GM23338 (cell line): Measurements from ENCODE around the gene STX5.

Experiments used
- CREB1 ChIP-seq: fragments of 250-450 bp; sonication (Bioruptor Pico); IDR thresholded peaks from 2 replicates; pipeline ENCODE4 v1.5.0; 2020; ENCODE audit warnings: low read depth, mild to moderate bottlenecking, moderate library complexity
- CTCF ChIP-seq, 2 experiments: fragments of 200-600 bp in 1 of 2; sonication (generic) in 1 of 2; conservative IDR thresholded peaks; 2 replicates each; pipeline versions ENCODE4 v1.5.1 to v1.6.1; 2016 to 2017; ENCODE audit warnings: antibody characterized with exemption in 2 of 2, low read depth in 2 of 2, mild to moderate bottlenecking in 2 of 2, moderate library complexity in 1 of 2
- EZH2 ChIP-seq: fragments of 200-600 bp; sonication (generic); IDR thresholded peaks from one replicate; pipeline ENCODE4 v1.8.0; 2017; ENCODE audit warnings: antibody characterized with exemption, mild to moderate bottlenecking, low read depth; ENCODE audit not compliant: unreplicated experiment
- EZH2phosphoT487 ChIP-seq: fragments of 200-600 bp; sonication (generic); IDR thresholded peaks from one replicate; pipeline ENCODE4 v1.8.1; 2018; ENCODE audit warnings: antibody characterized with exemption; ENCODE audit not compliant: unreplicated experiment
- NANOG ChIP-seq: IDR thresholded peaks from 2 replicates; pipeline ENCODE4 v1.6.1; 2016; ENCODE audit warnings: antibody characterized with exemption, borderline replicate concordance
- POLR2AphosphoS5 ChIP-seq: IDR thresholded peaks from 2 replicates; pipeline ENCODE4 v1.6.1; 2016; ENCODE audit warnings: antibody characterized with exemption, low read depth
- STAT1 ChIP-seq: IDR thresholded peaks from one replicate; pipeline ENCODE4 v1.6.1; 2016; ENCODE audit warnings: antibody characterized with exemption; ENCODE audit not compliant: unreplicated experiment
- ZNF114 ChIP-seq: fragments of 250-450 bp; sonication (Bioruptor Pico); IDR thresholded peaks from 2 replicates; pipeline ENCODE4 v1.5.0; 2020; ENCODE audit warnings: mild to moderate bottlenecking, moderate library complexity
- TF ChIP-seq, protein P1 (sequence below): IDR thresholded peaks from one replicate; pipeline ENCODE4 v1.6.1; 2018; ENCODE audit warnings: antibody characterized with exemption; ENCODE audit not compliant: unreplicated experiment
- TF ChIP-seq, protein P2 (sequence below): fragments of 250-450 bp; sonication (Bioruptor Pico); IDR thresholded peaks from 2 replicates; pipeline ENCODE4 v1.5.0; 2020; ENCODE audit warnings: mild to moderate bottlenecking, moderate library complexity

DNA sequence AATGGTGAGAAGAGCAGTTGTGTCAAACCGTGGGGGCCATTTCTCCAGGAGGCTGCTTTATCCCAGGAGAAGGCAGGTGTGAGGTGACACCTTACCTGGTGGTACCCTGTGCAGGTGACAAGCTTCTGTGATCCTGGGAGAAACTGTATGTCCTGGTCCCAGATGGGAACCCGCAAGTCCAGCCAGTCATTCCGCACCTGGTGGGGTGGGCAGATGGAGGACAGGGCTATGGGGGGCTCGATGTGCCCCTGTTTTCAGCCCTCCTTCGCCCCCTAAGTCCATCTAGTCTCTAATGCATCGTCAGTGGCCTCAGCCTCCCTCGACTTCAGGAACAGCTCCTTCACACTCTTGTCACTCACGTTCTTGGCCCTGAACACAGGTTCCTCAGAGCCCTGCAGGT, 3.5 kb upstream of the STX5 start:
- TF ChIP-seq CTCF (conservative IDR thresholded peaks at IDR 0.05; ENCODE audit: low read depth in 2 of 2) = no peak
- no peak for TF ChIP-seq STAT1
- no peak for TF ChIP-seq EZH2
- TF ChIP-seq, protein P1, sequence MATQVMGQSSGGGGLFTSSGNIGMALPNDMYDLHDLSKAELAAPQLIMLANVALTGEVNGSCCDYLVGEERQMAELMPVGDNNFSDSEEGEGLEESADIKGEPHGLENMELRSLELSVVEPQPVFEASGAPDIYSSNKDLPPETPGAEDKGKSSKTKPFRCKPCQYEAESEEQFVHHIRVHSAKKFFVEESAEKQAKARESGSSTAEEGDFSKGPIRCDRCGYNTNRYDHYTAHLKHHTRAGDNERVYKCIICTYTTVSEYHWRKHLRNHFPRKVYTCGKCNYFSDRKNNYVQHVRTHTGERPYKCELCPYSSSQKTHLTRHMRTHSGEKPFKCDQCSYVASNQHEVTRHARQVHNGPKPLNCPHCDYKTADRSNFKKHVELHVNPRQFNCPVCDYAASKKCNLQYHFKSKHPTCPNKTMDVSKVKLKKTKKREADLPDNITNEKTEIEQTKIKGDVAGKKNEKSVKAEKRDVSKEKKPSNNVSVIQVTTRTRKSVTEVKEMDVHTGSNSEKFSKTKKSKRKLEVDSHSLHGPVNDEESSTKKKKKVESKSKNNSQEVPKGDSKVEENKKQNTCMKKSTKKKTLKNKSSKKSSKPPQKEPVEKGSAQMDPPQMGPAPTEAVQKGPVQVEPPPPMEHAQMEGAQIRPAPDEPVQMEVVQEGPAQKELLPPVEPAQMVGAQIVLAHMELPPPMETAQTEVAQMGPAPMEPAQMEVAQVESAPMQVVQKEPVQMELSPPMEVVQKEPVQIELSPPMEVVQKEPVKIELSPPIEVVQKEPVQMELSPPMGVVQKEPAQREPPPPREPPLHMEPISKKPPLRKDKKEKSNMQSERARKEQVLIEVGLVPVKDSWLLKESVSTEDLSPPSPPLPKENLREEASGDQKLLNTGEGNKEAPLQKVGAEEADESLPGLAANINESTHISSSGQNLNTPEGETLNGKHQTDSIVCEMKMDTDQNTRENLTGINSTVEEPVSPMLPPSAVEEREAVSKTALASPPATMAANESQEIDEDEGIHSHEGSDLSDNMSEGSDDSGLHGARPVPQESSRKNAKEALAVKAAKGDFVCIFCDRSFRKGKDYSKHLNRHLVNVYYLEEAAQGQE = no peak
- TF ChIP-seq, protein P2, sequence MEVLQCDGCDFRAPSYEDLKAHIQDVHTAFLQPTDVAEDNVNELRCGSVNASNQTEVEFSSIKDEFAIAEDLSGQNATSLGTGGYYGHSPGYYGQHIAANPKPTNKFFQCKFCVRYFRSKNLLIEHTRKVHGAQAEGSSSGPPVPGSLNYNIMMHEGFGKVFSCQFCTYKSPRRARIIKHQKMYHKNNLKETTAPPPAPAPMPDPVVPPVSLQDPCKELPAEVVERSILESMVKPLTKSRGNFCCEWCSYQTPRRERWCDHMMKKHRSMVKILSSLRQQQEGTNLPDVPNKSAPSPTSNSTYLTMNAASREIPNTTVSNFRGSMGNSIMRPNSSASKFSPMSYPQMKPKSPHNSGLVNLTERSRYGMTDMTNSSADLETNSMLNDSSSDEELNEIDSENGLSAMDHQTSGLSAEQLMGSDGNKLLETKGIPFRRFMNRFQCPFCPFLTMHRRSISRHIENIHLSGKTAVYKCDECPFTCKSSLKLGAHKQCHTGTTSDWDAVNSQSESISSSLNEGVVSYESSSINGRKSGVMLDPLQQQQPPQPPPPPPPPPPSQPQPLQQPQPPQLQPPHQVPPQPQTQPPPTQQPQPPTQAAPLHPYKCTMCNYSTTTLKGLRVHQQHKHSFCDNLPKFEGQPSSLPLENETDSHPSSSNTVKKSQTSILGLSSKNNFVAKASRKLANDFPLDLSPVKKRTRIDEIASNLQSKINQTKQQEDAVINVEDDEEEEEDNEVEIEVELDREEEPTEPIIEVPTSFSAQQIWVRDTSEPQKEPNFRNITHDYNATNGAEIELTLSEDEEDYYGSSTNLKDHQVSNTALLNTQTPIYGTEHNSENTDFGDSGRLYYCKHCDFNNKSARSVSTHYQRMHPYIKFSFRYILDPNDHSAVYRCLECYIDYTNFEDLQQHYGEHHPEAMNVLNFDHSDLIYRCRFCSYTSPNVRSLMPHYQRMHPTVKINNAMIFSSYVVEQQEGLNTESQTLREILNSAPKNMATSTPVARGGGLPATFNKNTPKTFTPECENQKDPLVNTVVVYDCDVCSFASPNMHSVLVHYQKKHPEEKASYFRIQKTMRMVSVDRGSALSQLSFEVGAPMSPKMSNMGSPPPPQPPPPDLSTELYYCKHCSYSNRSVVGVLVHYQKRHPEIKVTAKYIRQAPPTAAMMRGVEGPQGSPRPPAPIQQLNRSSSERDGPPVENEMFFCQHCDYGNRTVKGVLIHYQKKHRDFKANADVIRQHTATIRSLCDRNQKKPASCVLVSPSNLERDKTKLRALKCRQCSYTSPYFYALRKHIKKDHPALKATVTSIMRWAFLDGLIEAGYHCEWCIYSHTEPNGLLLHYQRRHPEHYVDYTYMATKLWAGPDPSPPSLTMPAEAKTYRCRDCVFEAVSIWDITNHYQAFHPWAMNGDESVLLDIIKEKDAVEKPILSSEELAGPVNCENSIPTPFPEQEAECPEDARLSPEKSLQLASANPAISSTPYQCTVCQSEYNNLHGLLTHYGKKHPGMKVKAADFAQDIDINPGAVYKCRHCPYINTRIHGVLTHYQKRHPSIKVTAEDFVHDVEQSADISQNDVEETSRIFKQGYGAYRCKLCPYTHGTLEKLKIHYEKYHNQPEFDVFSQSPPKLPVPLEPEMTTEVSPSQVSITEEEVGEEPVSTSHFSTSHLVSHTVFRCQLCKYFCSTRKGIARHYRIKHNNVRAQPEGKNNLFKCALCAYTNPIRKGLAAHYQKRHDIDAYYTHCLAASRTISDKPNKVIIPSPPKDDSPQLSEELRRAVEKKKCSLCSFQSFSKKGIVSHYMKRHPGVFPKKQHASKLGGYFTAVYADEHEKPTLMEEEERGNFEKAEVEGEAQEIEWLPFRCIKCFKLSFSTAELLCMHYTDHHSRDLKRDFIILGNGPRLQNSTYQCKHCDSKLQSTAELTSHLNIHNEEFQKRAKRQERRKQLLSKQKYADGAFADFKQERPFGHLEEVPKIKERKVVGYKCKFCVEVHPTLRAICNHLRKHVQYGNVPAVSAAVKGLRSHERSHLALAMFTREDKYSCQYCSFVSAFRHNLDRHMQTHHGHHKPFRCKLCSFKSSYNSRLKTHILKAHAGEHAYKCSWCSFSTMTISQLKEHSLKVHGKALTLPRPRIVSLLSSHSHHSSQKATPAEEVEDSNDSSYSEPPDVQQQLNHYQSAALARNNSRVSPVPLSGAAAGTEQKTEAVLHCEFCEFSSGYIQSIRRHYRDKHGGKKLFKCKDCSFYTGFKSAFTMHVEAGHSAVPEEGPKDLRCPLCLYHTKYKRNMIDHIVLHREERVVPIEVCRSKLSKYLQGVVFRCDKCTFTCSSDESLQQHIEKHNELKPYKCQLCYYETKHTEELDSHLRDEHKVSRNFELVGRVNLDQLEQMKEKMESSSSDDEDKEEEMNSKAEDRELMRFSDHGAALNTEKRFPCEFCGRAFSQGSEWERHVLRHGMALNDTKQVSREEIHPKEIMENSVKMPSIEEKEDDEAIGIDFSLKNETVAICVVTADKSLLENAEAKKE (CRISPR knock-in tag) = no peak
- no peak; the same call in 1 of the 2 replicates for TF ChIP-seq POLR2AphosphoS5
- no peak for TF ChIP-seq CREB1 (CRISPR knock-in tag)
- no peak for TF ChIP-seq NANOG
- no peak for TF ChIP-seq ZNF114 (CRISPR knock-in tag)
- TF ChIP-seq EZH2phosphoT487 = no peak
